GM18868 (cell line): ENCODE data around the gene DNAH17.

Experiments used
- ATAC-seq: cut with Tn5 transposase; IDR thresholded peaks from one replicate; pipeline ENCODE4 v1.9.1; 2021; ENCODE audit warnings: mild to moderate bottlenecking, moderate library complexity; ENCODE audit not compliant: unreplicated experiment

DNAH17 gene

GRCh38 chr17:78419970-78420815 lies 157.0 kb downstream of the DNAH17 start:
- no peak for ATAC-seq

- no peak for ATAC-seq
Observed at GRCh38 chr17:78418326-78419026, 158.7 kb downstream of the DNAH17 start.

DNA sequence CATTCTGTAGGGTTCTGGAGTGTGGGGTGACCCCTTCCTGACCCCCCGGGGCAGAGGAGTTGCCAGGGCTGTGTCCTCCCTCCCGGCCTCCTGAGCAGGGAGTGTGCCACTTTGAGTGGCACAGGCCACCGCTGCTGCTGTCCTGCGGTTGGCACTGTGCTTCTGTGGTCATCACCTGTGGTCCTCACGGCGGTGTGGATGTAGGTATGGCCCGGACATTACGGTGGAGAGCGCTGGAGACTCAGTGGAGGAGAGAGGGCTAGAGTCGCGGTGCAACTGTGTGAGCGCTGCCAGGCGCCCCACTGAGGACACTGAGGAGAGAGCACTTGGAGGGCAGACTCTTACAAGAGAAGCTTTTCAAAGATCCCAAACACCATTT lies 159.7 kb downstream of the DNAH17 start:
- ATAC-seq: no peak

- ATAC-seq: no peak
Observed at GRCh38 chr17:78416791-78417530, 160.2 kb downstream of the DNAH17 start.

DNA sequence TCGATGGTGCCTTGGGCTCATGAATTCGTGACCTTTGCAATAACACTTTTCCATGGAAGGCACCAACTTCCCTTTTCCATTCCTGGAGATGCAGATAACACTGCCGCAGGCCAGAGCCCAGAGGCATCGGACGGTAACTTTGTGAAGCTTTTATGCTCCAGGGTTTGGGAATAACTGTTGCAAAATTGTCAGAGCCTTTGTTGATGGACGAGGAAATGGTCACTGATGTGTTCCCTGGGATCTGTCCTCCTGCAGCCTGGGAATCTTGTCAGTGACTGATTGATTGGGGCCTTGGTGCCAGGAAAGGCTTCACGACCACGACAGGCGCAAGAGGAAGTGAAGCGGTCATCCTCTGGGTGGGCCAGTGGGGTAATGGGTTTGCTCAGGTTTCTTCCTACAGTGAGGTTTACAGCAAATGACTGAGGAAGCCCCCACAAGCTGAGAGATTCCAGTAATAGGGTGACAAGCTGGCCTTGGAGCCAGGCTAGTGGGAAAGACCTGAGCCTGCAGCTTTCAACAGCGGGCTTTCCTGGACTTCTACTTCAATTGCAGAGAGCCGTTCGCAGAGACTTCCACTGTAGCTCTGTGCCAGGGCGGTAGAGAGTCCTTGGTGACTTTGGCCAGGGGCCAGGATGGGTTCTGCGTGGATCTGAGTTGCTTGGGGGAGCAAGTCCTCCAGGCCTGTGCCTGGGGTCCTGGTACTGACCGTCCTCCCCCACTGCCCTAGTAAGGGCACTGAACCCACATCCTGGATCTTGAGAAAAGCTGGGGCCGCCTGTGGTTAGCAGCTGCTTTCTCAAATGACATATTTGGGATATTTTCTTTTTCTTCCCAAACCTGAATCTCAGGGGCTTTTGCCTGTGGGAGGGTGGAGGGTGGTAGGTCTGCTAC lies 161.1 kb downstream of the DNAH17 start:
- no peak for ATAC-seq

DNA sequence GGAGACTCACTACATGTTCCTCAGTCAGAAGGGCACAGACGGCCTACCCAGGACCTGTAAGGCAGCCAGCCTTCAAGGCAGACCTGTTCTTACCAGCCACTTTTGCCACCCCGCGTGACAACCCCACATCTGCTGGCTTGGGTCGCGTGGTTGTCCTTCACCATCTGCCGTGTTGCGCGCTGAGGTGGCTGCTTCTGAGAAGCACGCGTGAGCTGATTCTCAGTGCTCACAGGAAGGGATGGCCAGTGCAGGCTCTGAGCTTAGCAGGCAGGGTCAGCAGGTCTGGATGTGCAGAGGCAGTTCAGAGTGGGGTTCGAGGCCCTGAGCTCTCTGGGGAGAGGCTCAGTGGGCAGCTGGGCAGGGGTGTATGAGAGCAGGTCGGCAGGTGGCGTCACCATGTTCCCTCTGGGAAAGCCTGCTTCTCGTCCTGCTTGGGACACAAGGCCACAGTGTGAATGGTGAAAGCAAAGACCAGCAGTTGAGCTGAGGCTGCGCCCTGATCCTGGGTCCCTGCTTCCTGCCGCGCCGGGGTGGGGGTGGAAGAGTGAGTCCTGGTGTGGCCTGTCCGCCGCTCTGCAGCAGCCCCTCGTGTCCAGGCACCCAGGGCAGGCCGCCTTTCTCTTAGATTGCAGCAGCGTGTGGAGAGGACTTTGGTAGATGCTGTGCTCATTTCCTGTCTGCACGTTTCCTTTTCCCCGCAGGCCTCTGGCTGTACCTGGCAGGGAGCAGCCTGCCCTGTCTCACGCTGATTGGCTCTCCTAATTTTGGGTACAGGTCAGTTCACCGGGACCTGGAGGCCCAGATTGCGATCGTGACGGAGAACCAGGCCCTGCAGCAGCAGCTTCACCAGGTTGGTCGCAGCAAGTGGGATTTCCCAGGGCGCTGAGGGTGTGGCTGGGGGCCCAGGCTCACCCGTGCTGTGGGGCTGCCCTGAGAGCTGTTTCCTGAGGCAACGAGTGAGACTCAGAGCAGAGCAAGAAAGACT lies 162.7 kb downstream of the DNAH17 start:
- no peak for ATAC-seq

GRCh38 chr17:78412403-78412802 lies 164.8 kb downstream of the DNAH17 start:
- no peak for ATAC-seq

- no peak for ATAC-seq
Observed at GRCh38 chr17:78411241-78411857, 165.8 kb downstream of the DNAH17 start.

GRCh38 chr17:78409191-78409928 lies 167.8 kb downstream of the DNAH17 start:
- no peak for ATAC-seq

DNA sequence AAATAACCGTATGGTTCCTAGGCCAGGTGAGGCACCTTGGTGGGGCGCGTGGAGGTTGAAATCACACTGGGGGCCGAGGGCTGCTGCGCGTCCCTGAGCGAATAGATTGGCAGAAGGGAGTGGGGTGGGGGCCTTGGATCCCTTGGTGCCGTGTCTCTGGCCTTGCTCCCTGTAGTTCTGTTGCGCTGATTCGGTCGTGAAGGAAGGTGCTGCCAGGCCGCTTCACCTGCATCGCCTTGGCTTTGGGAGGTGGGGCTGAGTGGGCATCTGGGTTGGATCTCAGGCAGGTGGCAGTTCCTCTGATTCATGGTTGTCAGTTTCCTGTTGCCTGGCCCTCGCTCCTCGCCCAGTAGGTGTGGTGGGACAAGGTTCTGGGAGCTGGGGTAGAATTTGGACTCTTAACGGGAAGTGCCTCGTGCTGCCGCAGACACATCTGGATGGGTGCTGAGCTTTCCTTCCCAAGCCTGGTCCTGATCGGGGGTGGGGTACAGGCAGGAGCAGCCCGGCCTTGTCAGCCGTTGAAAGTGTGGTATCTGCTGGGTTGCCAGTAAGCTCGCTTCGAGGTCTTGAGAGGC lies 168.6 kb downstream of the DNAH17 start:
- no peak for ATAC-seq

GRCh38 chr17:78407387-78408000 lies 169.7 kb downstream of the DNAH17 start:
- ATAC-seq: no peak

DNA sequence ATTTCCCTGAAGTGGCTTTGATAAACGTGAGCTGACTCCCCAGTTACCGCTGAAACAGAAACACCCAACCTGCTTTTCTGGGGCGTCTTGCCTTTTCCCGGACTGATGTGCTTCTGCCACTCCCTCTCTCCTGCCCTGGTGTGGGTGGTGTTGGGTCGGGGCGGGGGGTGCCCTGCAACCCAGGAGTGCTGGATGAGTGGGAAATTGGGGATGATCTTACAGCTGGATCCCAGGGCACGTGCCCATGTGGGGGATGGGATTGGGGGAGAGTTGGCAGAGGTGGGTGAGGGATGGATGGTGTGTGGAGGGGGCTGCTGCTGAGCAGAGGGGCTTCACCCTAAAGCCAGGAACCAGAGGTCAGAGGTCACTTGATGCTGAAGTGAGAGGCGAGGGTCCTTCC lies 170.3 kb downstream of the DNAH17 start:
- ATAC-seq: no peak

DNA sequence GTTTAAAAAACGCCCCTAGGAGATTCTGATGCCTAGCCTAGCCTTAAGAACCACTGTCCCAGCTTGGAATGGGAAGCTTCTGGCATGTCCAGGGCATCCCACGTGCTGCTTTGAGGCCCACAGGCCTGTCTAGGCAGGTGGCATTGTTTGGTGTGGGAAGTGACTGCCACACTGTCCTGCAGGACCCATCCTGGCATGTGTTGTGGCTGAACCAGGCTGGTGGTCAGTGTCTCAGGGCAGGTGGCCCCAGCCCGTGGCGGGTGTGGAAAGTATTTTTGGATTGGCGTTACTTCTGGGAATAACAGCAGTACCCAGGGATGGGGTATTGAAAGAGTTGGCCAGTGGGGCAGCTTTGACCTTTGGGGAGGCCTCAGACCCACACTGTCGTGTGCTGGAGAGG lies 170.8 kb downstream of the DNAH17 start:
- no peak for ATAC-seq

- ATAC-seq: no peak
Observed at GRCh38 chr17:78403822-78404221, 173.4 kb downstream of the DNAH17 start.

DNA sequence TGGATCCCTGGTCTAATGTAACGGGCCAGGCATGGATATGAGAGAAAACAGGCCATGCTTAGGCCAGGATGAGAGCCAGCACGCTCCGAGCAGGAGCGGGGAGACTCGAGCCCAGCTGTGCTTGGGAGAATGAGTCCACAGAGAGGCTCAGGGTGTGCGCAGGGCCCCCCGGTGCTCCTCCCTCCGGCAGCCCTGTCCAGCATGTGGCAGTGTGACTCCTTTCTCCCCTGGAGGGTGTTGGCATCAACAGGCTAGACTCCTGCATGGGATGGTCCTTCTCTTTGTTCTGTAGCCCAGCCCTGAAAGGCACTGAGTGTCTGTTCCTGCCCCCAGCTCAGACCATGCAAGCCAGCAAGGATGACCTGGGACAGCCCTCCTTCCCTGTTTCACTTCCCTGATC lies 175.3 kb downstream of the DNAH17 start:
- ATAC-seq: no peak

DNA sequence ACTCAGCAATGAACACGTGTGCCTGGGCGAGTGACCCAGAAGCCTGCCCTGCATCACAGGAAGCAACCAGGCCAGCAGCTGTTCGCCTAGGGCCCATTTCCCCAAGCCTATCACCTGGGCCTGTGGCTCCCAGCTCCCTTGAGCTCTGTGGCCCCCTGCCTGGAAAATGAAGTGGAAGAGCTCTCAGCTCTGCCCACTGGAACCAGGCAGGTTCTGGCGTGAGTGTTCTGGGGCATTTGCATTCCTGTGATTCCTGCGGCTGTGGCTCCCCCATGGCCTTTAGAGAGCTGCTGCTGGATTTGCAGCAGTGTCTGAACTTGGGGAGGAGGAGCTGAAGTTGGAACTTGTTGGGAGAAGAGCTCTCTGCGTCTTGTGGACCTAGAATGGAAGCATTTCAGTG lies 175.9 kb downstream of the DNAH17 start:
- no peak for ATAC-seq

GRCh38 chr17:78400581-78401240 lies 176.5 kb downstream of the DNAH17 start:
- no peak for ATAC-seq
